GM23248 (cell line): ENCODE results near the gene SPATA12. TPM values are rescaled to one million over a fixed set of nuclear protein-coding genes. Genes with fewer than 3 reads are reported as not detected.

Experiments used
- DNase-seq: peaks from one replicate; pipeline ENCODE4 v3.0.0-alpha.2; 2015
- H2AFZ ChIP-seq: fragments of 200-600 bp; sonication (generic); 2 replicates; pipeline ENCODE4 v1.6.1; 2016; ENCODE audit warnings: antibody characterized with exemption
- H3F3A ChIP-seq: fragments of 200-600 bp; sonication (generic); 2 replicates; pipeline ENCODE4 v1.6.1; 2016; ENCODE audit warnings: mild to moderate bottlenecking, antibody characterized with exemption, mixed run types; ENCODE audit not compliant: insufficient read depth
- H3K27ac ChIP-seq: fragments of 200-600 bp; sonication (generic); 2 replicates; pipeline ENCODE4 v1.5.1; 2016; ENCODE audit warnings: mild to moderate bottlenecking
- H3K27me3 ChIP-seq: fragments of 200-600 bp; sonication (generic); replicated peaks from 2 replicates; pipeline ENCODE4 v1.6.1; 2016; ENCODE audit warnings: mild to moderate bottlenecking; ENCODE audit not compliant: insufficient read depth
- H3K36me3 ChIP-seq: fragments of 200-600 bp; sonication (generic); 2 replicates; pipeline ENCODE4 v1.6.1; 2016; ENCODE audit warnings: low read depth, mild to moderate bottlenecking
- H3K4me1 ChIP-seq: fragments of 200-600 bp; sonication (generic); 2 replicates; pipeline ENCODE4 v1.6.1; 2016; ENCODE audit warnings: mild to moderate bottlenecking; ENCODE audit not compliant: insufficient read depth
- H3K4me2 ChIP-seq: fragments of 200-600 bp; sonication (generic); one replicate; pipeline ENCODE4 v1.6.1; 2016; ENCODE audit warnings: mild to moderate bottlenecking; ENCODE audit not compliant: unreplicated experiment
- H3K4me3 ChIP-seq: fragments of 200-600 bp; sonication (generic); 2 replicates; pipeline ENCODE4 v1.5.1; 2016; ENCODE audit warnings: mild to moderate bottlenecking
- H3K79me2 ChIP-seq: fragments of 200-600 bp; sonication (generic); 2 replicates; pipeline ENCODE4 v1.6.1; 2016; ENCODE audit warnings: mild to moderate bottlenecking; ENCODE audit not compliant: insufficient read depth
- H3K9ac ChIP-seq: fragments of 200-600 bp; sonication (generic); 2 replicates; pipeline ENCODE4 v1.6.1; 2016; ENCODE audit warnings: mild to moderate bottlenecking
- H3K9me2 ChIP-seq: fragments of 200-600 bp; sonication (generic); 2 replicates; pipeline ENCODE4 v1.6.1; 2016; ENCODE audit warnings: mixed run types, mild to moderate bottlenecking, moderate library complexity; ENCODE audit not compliant: insufficient read depth
- H3K9me3 ChIP-seq: fragments of 200-600 bp; sonication (generic); one replicate; pipeline ENCODE4 v1.6.1; 2017; ENCODE audit warnings: low read depth
- H4K20me1 ChIP-seq: fragments of 200-600 bp; sonication (generic); 2 replicates; pipeline ENCODE4 v1.6.0; 2016; ENCODE audit not compliant: insufficient read depth
- EZH2 ChIP-seq: fragments of 200-600 bp; sonication (generic); IDR thresholded peaks from 2 replicates; pipeline ENCODE4 v1.6.1; 2018; ENCODE audit warnings: antibody characterized with exemption, mild to moderate bottlenecking; ENCODE audit not compliant: insufficient read depth, poor library complexity, severe bottlenecking
- EZH2phosphoT487 ChIP-seq: fragments of 200-600 bp; sonication (generic); IDR thresholded peaks from 2 replicates; pipeline ENCODE4 v1.6.1; 2018; ENCODE audit warnings: antibody characterized with exemption, moderate library complexity, mild to moderate bottlenecking, low read depth; ENCODE audit not compliant: insufficient read depth
- WGBS, 2 experiments: methylation state at CpG; one replicate each; pipeline ENCODE4 v1.1.6; 2015 to 2017; ENCODE audit warnings: low lambda C conversion rate in 2 of 2, low coverage in 1 of 2; ENCODE audit errors: missing lambda C conversion rate in 2 of 2; 5-methylcytosine and 5-hydroxymethylcytosine counted together
- in situ Hi-C: fragments of 300-500 bp; cut with MboI; formaldehyde crosslinking; loops from 2 replicates; pipeline ENCODE4 v1.15.0; 2020
- polyA plus RNA-seq: library from polyadenylated mRNA; unstranded; fragments of >200 nt; fragmentation: Nextera tagmentation; extraction: Ambion mirVana; gene quantifications from 2 replicates; pipeline ENCODE4 v1.2.1, GENCODE V29; 2016
- total RNA-seq: library from RNA; depleted of rRNA; stranded (reverse); fragments of >200 nt; shearing (Covaris generic); gene quantifications from 2 replicates; pipeline ENCODE4 v1.2.3, GENCODE V29; 2014

Gene SPATA12
- total and polyA plus RNA-seq, 2 experiments from 2014 or later = not detected

DNA sequence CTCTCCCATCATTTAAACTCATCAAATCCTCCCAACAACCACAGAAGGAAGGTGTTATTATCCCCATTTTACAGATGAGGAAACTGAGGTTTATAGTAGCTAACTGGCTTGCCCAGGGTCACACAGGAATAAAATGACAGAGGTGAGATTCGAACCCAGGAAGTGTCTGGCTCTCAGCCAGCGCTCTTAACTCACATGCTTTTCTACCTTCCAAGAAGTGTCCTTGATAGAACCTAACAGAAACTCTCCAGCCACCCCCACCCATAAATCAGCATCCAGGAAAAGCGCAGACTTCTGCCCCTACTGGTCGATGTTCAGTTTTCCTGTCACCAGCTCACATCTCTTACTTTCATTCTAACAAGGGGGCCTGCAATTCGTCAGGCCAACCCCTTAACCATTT, 51.7 kb downstream of the SPATA12 start:
- no peak for TF ChIP-seq EZH2phosphoT487
- TF ChIP-seq EZH2 = no peak
- H3K9ac ChIP-seq = no peak overlapping the region
- H3K4me2 ChIP-seq = no peak overlapping the region
- no peaks in the 10 kb centered on the region for H3F3A ChIP-seq
- in situ Hi-C loops = no loop called here
- no peaks in the 10 kb centered on the region for H3K9me3 ChIP-seq
- H3K4me1 ChIP-seq = peaks cover 6% of the 10 kb centered on the region; the same call in 1 of the 2 replicates
- no peaks in the 10 kb centered on the region for H3K79me2 ChIP-seq
- no peaks in the 10 kb centered on the region for H3K36me3 ChIP-seq
- no peak overlapping the region for H3K27ac ChIP-seq
- no peak overlapping the region for H2AFZ ChIP-seq
- no peak for DNase-seq
- no peak overlapping the region for H3K4me3 ChIP-seq
- no peaks in the 10 kb centered on the region for H3K27me3 ChIP-seq
- WGBS, 2 experiments = 89 to 90% methylated on average over 5 of the region's 5 CpGs
- H3K9me2 ChIP-seq = no peaks in the 10 kb centered on the region
- no peaks in the 10 kb centered on the region for H4K20me1 ChIP-seq

DNA sequence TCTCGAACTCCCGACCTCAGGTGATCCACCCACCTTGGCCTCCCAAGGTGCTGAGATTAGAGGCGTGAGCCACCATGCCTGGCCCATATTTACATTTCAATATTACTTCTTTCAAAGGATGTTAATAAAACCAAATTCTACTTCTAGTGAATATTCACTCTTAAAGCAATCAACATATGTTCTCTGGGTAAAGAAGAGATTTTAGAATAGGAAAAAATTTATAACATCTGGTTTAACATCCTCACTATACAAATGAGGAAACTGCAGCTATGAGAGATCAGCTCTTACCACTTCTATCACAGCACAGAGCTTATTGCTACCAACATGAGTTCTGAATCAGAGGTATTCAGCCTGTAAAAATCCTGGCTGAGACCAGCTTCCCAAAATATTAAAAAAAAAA, 56.0 kb downstream of the SPATA12 start:
- peaks cover 5% of the 10 kb centered on the region; the same call in 1 of the 2 replicates for H3K4me1 ChIP-seq
- TF ChIP-seq EZH2phosphoT487 = no peak
- TF ChIP-seq EZH2 = no peak
- no peak overlapping the region for H3K27ac ChIP-seq
- no peaks in the 10 kb centered on the region for H3K9me3 ChIP-seq
- H3F3A ChIP-seq = no peaks in the 10 kb centered on the region
- H2AFZ ChIP-seq = no peak overlapping the region
- H3K36me3 ChIP-seq = no peaks in the 10 kb centered on the region
- in situ Hi-C loops = no loop called here
- H3K9me2 ChIP-seq = no peaks in the 10 kb centered on the region
- no peaks in the 10 kb centered on the region for H3K79me2 ChIP-seq
- 72 to 85% methylated on average over 3 of the region's 3 CpGs for WGBS, 2 experiments
- no peak overlapping the region for H3K4me2 ChIP-seq
- no peaks in the 10 kb centered on the region for H4K20me1 ChIP-seq
- no peak for DNase-seq
- no peaks in the 10 kb centered on the region for H3K27me3 ChIP-seq
- no peak overlapping the region for H3K4me3 ChIP-seq
- no peak overlapping the region for H3K9ac ChIP-seq

DNA sequence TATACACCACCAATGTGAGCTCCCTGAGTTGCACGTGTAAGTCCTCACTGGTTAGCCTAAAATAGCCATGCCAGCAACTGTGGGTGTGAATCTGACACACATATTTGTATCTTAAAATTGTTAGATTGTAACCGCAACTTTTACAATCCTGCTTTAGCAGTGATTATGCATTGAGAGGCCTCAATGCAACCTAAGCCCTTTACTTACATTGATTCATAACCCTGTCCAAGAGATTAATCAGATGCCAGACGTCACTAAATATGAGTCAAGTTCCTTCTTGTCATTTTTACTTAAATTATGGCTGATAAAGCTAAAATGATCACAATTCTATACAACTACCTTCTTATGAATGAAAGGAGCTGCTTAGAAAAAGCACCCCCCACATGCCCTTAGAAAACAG, 57.8 kb downstream of the SPATA12 start:
- no peak for DNase-seq
- Histone ChIP-seq H3K9ac (no peak overlapping the region), H3F3A (no peaks in the 10 kb centered on the region), H3K4me2 (no peak overlapping the region), H3K4me1 (no peaks in the 10 kb centered on the region), H3K27me3 (no peaks in the 10 kb centered on the region), H3K36me3 (no peaks in the 10 kb centered on the region), H3K79me2 (no peaks in the 10 kb centered on the region), H4K20me1 (no peaks in the 10 kb centered on the region), H3K27ac (no peak overlapping the region), H2AFZ (no peak overlapping the region), H3K9me2 (no peaks in the 10 kb centered on the region), H3K4me3 (no peak overlapping the region), H3K9me3 (no peaks in the 10 kb centered on the region)
- no peak for TF ChIP-seq EZH2
- no peak for TF ChIP-seq EZH2phosphoT487
- in situ Hi-C loops = no loop called here
- 43% methylated on average over 3 of the region's 3 CpGs for WGBS, 2 experiments

DNA sequence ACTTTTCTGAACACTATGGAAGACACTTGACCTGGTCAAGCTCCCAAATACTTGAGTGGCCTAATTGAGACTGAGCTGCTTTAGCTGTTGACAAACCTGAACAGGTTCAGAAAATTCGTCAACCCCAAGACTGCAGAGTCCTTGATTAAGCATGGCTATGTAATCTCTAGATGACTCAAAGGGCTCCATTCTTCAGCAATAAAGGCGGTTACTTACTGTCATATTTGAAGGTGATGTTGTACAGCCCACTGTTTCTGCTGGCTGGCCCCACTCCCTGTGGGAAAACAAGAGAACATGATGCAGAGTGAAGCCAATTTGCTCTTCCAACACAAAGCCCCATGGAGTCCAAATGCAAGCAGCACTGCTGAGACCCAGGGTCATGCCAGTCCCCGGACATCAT, 59.6 kb downstream of the SPATA12 start:
- H3K27ac ChIP-seq = no peak overlapping the region
- no peak overlapping the region for H2AFZ ChIP-seq
- no peak overlapping the region for H3K4me2 ChIP-seq
- H3K4me3 ChIP-seq = no peak overlapping the region
- no peaks in the 10 kb centered on the region for H3K4me1 ChIP-seq
- H3K79me2 ChIP-seq = no peaks in the 10 kb centered on the region
- no peaks in the 10 kb centered on the region for H3K27me3 ChIP-seq
- no peak overlapping the region for H3K9ac ChIP-seq
- H3K36me3 ChIP-seq = no peaks in the 10 kb centered on the region
- H3K9me3 ChIP-seq = no peaks in the 10 kb centered on the region
- H4K20me1 ChIP-seq = no peaks in the 10 kb centered on the region
- no peak for DNase-seq
- TF ChIP-seq EZH2phosphoT487 = no peak
- no peak for TF ChIP-seq EZH2
- in situ Hi-C loops = no loop called here
- no peaks in the 10 kb centered on the region for H3K9me2 ChIP-seq
- whole genome bisulfite sequencing, 2 experiments = 77 to 81% methylated on average over 3 of the region's 3 CpGs
- no peaks in the 10 kb centered on the region for H3F3A ChIP-seq
